ENCODE data around the gene RPS2.

Gene RPS2

DNA sequence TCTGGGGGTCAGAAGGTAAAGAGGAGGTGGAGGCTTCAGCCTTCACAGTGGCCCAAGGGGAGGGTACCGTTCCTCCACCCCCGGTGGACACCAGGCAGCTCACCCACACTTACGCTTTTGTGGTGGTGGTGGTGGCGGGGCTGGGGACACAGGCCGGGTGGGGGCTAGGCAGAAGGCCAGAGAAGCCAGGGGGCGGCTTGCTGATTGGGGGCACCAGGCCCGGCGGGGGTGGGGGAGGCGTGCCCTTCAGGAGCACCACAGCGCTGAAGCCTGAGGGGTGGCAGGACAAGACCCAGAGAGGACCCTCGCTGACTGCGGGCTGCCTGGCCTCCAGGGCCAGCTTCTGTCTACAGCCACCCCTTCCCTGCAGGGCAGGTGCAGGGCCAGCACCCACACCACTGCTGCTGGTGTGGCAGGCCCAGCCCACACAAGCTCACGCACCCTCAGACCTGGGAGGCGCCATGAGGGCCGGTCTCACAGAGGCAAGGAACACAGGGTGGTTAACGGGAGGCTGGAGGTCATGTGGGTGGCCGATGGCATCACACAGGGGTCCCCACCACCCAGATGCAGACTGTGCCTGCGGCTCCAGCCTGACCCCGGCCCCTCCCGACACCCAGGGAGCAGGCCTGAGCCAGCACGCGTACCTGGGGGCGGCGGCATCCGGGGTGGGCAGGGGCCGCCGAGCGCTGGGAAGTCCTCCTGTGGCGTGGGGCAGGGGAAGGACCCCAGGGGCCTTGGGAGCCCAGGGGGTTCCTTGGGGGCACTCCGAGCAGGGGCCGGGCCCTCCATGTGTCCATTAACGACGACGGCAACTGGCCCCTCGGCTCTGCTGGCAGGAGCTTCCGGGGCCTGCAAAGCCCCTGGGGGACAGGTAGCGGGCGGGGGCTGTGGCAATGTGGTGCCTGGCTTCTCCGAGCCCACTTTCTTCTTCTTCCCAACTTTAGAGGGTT lies 34.5 kb upstream of the RPS2 start:
- DNase-seq (ENCODE audit: low read depth), result no peak

DNA sequence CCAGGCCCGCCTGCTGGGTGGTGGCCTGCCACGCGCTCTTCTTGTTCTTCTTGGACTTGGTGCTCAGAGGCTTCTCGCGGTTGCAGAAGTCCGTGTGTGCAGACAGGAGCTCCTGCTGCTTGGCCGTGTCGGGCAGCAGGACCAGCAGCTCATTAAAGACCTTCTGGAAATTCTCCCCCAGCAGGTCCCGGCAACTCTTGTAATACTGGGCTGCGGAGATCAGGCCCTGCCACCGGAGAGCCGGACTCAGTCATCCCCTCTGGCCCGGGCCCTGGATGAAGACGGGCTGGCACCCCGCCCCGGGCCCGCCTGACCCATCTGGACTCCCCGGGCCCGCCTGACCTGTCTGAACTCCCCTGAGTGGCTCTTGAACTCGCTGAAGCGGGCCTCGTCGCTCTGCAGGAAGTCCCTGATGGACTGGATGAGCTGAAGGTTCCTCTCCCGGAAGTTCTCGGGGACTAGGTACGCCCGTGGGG lies 33.8 kb upstream of the RPS2 start:
- DNase-seq (ENCODE audit: low read depth), result no peak

DNA sequence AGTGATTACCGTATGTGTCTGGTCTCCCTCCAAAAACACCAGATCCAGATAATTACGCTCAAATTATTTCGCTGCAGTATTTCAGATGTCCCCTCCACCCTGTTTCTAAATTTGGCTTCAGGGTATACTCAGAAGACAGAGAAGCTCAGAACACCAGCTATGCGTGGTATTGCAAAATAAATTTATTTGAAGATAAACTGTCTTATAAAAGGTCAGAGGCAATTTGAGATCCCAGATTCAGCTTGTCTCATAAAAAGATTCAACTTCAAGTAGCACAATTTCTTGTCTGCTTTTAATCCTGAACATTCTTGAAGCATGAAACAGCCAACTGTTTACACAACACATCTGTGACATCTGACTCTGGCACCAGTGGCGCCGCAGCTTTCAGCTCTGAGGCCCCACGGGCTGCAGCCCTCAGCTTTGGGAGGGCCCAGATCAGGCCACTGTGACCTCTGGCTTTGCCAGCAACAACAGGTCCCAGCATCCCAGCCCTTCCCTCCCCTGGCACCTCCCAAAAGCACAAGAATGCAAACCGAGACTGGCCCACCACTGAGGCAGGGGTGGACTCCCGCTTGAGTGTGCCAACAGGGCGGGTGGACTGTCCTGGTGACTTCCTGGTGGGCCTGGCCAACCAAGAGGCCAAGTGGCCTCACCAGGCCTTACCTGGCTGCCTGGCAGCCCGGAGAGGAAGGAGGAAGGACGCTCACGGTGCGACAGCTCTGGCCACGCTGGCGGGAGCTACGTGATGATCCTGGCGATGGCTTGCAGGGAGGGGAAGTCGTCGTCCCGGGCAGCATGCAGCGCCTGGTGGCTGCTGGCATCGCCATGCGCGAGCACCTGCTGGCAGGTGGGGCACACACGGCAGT lies 33.1 kb upstream of the RPS2 start:
- peak; percentile 87 for DNase-seq (ENCODE audit: low read depth)

DNA sequence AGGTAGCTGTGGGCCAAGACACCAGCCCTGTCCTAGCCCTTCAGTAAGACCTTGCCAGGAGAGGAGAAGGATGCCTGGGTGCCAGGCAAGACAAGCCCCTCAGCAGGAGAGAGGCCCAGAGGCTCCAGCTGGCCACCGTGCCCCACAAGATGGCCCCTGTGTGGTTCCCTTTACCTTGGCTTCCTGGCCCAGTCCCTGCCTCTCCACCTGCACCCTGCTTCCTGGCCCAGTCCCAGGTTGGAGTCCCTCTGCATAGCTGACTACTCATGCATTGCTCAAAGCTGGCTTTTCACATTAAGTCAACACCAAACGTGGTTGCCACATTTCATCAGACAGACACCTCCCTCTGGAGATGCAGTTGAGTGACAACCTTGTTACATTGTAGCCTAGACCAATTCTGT lies 29.1 kb upstream of the RPS2 start:
- no peak for DNase-seq (ENCODE audit: low read depth)

DNA sequence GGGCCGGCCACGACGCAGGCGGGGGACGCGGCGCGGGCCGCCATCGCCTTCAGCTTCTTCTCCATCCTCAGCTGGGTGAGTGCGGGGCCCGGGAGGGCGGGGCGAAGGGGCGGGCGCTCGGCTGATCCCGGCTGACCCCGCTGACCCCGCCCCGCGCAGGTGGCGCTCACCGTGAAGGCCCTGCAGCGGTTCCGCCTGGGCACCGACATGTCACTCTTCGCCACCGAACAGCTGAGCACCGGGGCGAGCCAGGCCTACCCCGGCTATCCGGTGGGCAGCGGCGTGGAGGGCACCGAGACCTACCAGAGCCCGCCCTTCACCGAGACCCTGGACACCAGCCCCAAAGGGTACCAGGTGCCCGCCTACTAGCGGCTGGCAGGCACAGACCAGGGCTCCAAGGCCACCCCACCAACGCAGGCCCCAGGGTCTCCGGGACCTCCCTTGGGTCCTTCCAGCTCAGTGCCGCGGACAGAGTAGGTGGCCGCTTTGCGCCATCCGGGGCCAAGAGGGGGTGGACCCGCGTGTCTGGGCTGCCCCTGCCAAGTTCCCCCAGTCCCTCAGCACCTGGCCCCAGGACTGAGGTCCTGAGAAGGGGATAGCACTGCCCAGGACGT lies 28.2 kb upstream of the RPS2 start:
- no peak for DNase-seq (ENCODE audit: low read depth)

DNA sequence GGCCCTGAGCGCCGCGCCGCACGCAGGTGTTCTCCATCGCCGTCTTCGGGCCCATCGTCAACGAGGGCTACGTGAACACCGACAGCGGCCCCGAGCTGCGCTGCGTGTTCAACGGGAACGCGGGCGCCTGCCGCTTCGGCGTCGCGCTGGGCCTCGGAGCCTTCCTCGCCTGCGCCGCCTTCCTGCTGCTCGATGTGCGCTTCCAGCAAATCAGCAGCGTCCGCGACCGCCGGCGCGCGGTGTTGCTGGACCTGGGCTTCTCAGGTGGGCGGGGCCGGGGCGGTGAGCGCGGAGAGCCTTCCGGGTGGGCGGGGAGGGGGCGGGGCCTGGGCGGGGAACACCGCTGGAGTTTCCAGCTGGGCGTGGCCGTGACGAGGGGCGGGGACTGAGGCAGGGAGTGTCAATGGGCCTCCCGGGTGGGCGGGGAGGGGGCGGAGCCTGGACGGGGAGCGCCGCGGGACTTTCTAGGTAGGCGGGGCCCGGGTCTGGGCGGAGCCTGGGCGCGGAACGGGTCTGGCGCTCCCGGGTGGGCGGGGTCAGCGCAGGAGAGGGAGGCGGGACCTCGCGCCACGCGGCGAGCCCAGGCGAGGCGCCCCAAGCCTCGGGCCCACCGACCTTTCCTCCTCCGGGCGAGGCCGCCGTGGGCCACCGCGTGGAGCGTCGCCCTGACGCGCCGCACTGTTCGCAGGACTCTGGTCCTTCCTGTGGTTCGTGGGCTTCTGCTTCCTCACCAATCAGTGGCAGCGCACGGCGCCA lies 27.5 kb upstream of the RPS2 start:
- peak; percentile 82 for DNase-seq (ENCODE audit: low read depth)

DNA sequence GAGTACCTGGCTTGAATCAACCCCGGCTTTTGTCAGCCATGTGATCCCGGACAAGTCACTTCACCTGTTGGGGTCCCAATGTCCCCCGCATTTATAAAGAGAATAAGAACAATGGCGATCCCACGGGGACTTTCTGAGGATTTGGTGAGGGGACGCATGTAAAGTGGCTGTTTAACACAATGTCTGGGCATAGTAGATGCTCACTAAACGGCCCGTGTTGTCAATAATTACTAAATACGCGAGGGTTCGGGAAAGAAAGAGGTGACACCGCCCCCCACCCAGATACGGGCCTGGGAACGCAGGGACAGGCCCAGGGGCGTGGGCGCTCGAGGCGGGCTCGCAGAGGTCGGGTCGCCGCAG lies 26.9 kb upstream of the RPS2 start:
- no peak for DNase-seq (ENCODE audit: low read depth)

DNA sequence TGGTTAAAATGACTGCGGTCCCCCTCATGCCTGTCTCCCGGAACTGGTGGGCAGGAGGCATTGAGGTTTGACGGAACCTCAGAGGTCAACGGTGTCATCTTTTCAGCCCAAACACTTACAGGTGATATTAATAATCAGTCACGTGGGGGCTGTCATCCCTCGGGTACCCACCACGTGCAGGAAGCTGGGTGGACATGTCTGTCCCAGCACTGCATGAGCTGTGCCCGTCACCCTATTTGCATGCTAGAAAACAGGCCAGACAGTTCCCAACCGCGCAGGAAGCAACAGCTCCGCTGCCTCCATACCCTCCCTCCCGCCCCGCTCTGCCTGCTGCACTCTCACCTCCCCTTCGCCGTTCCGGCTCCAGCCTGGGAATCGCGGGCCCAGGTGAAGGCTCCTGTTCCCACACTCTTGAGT lies 26.5 kb upstream of the RPS2 start:
- DNase-seq (ENCODE audit: low read depth), result no peak

DNA sequence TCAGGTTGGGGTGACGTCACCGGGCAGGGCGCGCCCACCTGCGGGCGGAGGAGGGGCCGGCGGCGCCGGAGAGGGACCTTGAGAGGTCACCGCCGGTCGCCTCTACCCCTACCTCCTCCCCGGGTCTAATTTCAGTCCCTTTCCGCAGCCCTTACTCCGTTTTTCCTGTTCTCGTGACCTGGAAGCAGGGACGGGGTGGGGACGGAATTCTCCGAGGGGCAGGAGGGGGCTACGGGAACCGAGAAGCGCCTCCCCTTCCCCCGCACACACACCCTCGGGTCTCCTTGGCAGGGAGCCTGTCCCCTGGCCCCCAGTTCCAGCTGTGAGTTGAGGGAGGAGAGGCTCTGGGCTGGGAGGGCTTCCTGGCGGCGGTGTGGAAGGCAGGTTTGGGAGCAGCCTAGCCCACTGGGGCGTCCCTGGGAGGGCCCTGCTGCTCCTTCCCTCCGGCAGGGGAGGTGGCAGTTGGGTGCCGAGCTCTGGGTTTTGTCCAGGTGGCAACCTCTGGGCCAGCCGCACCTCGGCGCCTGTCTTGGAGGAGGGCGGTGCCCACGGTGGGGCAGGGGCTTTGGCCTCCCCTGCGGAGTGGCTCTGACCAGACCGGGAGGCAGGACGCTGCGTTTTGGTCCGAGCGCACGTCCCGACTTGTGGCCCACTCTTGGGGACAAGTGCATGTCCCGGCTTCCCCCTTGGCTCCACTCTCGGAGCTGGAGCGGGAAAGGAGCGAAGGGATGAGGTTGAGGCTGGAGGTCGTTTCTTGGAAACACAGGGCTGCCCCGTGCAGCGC lies 25.9 kb upstream of the RPS2 start:
- no peak for DNase-seq (ENCODE audit: low read depth)

DNA sequence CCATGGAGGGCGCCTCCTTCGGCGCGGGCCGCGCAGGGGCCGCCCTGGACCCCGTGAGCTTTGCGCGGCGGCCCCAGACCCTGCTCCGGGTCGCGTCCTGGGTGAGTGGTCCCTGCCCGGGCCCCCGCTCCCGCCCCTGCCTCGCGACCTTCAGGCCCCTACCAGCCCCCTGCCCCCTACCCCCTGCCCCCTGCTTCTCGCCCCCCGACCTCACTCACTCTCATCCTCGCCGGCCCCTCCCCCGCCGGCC lies 25.4 kb upstream of the RPS2 start:
- DNase-seq (ENCODE audit: low read depth), result no peak

DNA sequence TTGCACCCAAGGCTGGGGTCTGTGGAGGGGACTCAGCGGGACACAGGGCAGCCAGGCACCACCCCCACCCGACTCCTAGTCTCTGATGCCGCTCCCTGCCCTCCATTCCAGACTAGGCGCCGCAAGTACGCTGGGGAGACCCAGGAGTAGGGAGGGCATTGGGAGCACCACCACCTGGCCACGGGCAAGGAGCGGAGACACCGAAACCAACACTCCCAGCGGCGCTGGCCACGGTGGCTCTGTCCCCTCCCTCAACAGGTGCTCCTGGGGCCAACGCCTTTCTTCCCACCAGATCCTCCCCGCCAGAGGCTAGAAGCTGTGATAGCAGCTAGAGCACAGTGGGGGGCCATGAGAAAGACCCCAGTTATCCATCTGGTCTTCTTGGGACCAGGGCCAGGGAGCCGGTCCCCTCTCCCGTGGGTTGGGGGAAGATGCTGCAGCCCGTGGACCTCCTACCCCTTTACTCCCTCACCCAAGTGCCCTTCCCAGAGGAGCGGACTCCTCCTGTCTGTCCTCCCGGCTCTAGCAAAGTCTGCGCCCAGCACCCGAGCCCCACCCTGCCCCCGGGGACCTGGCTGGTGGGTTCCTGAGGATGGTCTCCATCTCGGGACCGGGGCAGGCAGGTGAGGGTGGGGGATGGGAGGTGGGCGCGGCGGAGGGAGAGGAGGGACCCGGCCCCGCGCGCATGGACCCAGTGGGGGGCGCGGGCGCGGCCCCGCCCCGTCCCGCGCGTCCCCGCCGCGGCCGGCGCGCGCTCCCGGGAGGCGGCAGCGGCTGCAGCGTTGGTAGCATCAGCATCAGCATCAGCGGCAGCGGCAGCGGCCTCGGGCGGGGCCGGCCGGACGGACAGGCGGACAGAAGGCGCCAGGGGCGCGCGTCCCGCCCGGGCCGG lies 24.8 kb upstream of the RPS2 start, which contains the start of gene SYNGR3:
TSS of gene SYNGR3 (plus strand) at position 762 of the 892 bp plus-strand sequence. CDS start 133 bp downstream, outside the sequence.
- no peak for DNase-seq (ENCODE audit: low read depth)

DNA sequence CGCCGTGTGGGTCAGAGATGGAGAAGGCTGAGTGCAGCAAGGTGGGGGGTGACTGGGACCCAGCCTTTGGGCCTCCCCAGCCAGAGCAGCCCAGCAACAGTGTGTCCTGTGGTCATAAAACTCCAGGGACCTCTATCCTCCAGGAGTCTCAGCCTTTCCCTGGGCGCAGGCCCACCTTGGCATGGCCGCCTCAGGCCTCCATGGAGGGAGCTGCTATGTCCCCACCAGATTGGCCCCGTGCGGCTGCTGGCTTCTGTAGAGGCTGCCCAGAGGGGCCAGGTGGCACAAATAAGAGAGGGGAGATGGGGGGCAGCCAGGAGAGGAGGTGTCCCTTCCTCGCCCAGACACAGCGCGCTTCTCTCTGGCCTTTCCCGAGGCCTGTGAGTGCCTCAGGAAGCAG lies 22.6 kb upstream of the RPS2 start:
- no peak for DNase-seq (ENCODE audit: low read depth)

DNA sequence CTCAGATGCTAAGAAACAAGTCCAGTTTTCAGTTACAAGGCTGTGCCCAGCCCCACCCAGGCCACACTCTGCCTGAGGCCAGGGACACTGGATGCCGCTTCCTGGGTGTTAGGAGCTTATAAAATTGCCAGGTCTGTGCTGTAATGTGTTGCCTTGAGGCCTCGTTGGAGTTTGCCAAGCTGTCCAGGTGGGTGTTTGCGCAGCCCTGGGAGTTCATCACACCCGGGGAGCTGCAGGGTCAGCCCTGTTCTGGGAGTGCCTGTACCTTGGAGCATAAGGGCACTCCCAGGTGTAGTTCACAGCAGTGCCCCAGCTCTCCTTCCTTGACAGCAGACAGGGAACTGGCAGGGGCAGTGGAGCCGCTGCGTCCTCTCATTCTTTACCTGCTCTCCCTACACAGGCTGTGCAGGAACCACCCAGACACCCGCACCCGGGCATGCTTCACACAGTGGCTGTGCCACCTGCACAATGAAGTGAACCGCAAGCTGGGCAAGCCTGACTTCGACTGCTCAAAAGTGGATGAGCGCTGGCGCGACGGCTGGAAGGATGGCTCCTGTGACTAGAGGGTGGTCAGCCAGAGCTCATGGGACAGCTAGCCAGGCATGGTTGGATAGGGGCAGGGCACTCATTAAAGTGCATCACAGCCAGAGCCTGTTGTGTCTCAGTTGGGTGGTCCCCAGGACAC lies 21.0 kb upstream of the RPS2 start:
- no peak for DNase-seq (ENCODE audit: low read depth)

DNA sequence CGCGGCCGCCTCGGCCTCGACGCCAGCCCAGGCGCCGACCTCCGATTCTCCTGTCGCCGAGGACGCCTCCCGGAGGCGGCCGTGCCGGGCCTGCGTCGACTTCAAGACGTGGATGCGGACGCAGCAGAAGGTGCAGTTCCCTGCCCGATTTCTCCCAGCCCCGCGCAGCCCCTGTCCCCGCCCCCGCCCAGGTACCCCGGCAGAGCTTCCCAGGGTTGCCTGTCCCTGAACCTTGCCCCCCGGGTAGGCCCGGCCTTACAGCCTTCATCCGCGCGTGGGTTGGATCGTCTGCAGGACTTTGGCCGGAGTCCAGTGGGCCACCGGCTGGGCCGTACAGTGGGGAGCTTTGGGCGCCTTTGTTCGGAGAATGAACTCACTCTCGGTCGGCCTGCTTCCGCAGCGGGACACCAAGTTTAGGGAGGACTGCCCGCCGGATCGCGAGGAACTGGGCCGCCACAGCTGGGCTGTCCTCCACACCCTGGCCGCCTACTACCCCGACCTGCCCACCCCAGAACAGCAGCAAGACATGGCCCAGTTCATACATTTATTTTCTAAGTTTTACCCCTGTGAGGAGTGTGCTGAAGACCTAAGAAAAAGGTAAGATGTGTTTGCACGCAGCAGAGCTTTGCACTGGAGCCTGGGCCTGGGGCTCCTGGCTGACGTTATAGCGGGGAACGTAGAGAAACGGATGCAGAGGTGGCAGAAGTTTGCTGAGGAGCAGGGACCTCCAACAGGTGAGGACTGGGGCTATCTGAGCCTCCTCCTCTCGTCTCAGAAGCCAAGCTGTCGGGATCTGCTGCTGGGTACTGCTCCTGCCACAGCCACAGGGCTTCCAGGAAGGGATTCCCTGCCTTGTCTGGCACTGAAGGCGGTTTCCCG lies 20.0 kb upstream of the RPS2 start:
- DNase-seq (ENCODE audit: low read depth), result no peak

DNA sequence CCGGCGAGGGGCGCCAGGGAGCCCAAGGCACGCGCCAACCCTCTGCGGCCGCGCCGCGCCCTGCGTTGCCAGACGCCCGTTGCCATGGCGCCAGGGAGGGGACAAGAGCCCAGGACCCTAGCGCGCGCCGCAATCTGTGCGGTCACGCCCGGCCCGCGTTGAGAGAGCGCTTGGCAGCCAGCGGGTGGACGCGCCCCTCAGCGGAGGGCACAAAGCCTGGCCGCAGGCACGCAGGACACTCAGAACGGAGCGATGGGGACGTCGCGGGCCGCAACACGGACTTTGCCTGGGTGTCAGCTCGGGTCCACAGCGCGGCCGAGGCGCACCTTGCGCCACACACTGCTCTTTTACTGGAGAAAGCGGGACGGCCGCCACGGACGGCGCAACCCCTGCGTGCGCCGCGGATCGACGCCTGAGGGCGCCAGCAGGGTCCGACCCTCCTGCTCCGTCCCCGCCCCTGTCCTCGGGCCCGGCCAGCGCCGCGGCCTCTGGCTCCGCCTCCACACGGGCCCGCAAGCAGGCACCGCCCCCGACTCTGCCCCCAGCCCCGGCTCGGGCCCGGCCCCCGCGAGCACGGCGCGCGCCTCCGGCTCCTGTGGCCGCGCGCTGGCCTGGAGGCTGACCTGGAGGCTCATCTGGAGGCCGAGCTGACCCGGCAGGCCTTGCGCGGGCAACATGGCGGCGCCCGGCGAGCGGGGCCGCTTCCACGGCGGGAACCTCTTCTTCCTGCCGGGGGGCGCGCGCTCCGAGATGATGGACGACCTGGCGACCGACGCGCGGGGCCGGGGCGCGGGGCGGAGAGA lies 19.1 kb upstream of the RPS2 start, which contains the start of gene GFER:
TSS of gene GFER (plus strand) at position 650 of the 803 bp plus-strand sequence. CDS start at position 676, 26 bp downstream.
- DNase-seq (ENCODE audit: low read depth), result peak; percentile 94

DNA sequence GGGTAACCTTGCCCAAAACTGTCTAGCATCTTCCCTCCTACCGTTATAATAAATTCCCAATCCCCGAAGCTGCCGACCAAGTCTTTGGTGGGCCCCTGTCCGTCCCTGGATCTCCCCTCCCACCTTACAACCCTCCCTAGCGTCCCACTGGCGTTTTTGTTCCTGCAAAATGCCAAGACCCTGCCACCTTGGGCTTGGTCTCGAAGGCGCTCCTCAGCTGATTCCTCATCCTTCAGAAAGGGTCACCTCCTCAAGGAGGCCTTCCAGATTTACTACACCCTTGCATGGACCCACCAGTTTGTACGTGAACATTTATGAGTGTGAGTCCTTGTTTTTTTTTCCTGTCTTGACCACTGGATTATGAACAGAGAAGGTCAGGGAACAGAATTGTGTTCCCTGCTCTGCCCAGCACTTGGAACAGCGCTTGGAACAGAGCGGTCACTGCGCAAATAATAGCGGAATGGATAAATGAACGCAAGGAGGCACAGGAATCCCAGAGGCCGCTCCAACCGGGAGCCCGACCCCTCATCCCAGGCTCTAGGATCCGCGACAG lies 18.4 kb upstream of the RPS2 start:
- no peak for DNase-seq (ENCODE audit: low read depth)

DNA sequence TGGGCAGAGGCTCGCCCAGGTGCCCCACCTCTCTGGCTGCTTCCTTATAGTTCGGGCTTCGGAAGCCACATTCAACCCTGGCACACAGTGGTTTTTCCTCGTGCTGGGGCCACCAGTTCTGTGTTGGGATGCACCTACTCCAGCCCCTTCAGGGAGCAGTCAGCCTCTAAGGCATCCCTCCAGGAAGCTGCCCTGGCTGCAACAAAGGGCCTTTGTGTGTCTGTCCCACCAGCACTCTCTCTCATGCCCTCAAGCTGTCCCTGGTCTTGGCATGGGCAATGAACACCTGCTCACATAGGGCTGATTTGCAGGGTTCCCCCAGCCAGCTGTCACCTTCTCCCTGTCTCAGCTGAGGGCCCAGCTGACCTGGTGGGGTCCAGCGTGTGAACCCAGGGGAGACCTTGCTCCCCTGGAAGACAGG lies 17.4 kb upstream of the RPS2 start:
- no peak for DNase-seq (ENCODE audit: low read depth)
